GM18498 (cell line): ENCODE measurements around the gene SPON1.
"Not testable (repeated sequence)": the region's sequence is repeated elsewhere in the genome, so short reads cannot be mapped to it uniquely, and the experiment has no call there.

Source experiments
- ATAC-seq: cut with Tn5 transposase; IDR thresholded peaks from one replicate; pipeline ENCODE4 v1.9.1; 2021; ENCODE audit warnings: mild to moderate bottlenecking, moderate library complexity; ENCODE audit not compliant: unreplicated experiment

Gene SPON1

GRCh38 chr11:13974631-13975030 is 12.1 kb downstream of the SPON1 start:
- ATAC-seq = no peak

DNA sequence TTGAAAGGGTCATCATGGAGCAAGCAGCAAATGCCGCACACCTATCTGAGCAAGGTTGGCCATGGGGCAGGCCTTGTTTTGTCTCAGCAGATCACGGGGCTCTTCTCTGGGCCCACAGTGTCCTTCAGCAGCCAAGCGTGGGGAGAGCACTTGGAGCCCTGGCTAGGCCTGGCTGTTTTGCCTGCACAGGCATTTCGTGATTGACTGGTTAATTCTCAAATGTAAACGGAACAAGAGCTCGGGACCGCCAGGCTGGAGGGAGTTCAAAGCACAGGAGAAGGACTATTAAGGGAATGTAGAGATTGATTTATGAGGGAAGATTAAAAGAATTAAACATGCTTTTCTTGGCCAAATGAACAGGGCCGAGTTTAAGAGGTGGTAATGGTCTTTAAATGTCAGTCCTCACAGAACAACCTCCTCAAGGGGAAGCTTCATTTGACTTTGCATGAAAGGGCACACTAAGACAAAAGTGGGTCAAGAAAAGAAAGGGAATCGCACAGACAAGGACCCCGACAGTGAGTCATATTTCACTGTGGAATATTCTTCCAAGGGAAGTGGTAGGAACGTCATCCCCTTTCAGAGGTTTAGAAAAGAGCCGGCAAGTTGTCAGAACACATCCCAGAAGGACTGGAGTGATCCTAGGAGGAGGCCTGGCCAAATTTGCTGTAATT is 20.7 kb downstream of the SPON1 start:
- ATAC-seq = no peak

DNA sequence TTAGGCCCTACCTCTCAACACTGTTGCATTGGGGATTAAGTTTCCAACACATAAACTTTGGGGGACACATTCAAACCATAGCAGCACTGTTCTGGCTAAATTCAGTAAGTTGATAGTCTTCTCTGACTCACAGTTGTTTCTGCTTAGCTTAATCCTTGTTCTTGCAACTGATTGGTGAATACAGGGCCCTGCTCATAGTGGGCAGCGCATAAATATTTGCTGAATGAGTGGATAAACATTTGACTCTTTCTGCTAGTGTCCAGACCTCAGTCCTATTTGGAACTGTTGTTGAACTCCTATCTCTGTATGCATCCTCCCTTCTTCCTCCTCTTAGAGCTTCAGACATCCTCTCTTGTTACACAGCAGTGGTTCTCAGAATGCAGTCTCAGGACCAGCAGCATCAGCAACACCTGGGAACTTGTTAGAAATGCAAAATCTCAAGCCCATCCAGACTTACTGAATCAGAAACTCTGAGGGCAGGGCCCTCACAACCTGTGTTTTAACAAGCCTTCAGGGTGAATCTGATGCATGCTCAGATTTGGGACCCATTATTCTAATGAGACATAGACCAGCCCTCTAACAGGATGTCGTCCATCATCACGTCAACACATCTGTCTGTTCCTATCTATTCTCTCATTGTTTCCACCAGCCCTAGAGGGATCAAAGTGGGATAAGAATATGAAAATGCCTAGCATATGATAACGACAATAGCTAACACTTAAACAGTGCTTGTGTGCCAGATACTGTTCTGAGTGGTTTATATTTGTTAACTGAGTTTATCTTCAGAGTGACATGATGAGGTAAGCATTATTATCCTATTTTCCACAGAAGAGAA is 22.3 kb downstream of the SPON1 start:
- ATAC-seq = no peak

- ATAC-seq = not testable (repeated sequence)
These were observed 24.2 kb downstream of the SPON1 start for GRCh38 chr11:13986695-13987094.

- ATAC-seq = not testable (repeated sequence)
These were observed 29.8 kb downstream of the SPON1 start for GRCh38 chr11:13992158-13992856.

- ATAC-seq = no peak
These were observed 30.7 kb downstream of the SPON1 start for GRCh38 chr11:13993096-13993765.

- ATAC-seq = no peak
These were observed 35.4 kb downstream of the SPON1 start for GRCh38 chr11:13997881-13998280.

DNA sequence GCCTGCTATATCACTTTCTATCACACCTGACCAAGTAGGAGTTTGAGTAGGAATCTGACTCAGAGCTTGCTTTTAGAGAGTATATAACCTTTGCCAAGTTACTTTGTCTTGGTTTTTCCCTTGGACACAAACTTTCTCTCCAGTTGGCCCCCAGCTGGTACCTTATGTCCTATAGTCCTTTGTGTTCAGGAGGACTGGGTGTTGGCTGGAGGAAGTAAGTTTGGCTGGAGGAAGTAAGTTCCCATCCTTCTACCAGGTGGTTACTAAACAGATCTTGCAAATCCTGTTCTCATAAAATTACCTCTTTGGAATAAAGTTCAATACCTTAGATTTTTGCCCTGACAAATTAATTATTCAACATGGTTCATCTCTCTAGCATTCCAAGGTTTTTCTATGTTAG is 37.2 kb downstream of the SPON1 start:
- ATAC-seq = no peak

- no peak for ATAC-seq
These were observed 39.1 kb downstream of the SPON1 start for GRCh38 chr11:14001597-14001996.

DNA sequence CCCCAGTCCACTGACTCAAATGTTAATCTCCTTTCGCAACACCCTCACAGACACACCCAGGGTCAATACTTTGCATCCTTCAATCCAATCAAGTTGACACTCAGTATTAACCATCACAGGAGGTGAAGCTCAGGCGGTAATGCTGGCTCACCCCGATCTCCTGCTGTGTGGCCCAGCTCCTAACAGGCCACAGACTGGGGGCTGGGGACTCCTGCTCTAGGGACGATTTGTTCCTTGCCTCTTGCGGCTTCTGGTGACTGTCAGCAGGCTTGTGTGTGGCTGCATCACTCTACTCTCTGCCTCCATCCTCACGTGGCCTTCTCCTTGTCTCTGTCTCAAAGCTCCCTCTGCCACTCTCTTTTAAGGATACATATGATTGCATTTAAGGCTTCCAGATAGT is 45.0 kb downstream of the SPON1 start:
- ATAC-seq = no peak

DNA sequence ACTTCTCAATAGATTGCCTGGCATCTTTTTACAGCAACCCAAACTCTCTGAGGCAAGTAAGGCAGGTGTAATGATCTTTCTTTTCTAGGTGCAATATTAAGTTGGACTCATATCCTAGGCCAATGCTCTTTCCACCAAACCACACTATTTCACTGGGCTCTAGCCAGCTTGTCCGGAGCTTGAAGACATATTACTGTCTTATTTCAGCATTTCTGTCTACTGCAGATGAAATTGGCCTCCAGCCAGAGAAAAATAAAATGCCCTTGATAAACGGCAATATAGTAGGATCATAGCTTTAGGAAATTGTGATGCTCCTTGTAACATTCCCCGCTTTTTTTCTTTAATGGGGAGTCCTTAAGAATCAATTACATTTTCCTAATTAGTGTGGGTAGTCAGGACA is 48.1 kb downstream of the SPON1 start:
- no peak for ATAC-seq

- no peak for ATAC-seq
These were observed 50.3 kb downstream of the SPON1 start for GRCh38 chr11:14012846-14013245.

DNA sequence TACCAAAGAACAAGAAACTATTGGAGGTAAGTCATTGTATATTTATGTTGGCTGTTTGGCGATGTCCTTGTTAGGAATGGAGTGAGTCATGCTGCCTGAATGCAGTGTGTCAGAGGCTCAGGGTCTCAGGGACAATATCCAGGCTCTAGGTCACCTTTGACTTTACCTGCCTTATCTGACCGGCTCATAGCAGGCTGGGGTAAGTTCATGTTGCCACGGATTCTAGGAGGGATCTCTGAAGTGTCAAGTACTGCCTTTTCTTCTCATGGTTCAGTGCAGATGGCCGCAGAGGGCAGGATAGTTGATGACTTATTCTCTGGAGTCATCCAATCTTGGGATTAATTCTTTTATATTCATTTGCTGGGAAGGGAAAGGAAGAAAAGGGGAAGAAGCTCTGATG is 53.2 kb downstream of the SPON1 start:
- no peak for ATAC-seq

DNA sequence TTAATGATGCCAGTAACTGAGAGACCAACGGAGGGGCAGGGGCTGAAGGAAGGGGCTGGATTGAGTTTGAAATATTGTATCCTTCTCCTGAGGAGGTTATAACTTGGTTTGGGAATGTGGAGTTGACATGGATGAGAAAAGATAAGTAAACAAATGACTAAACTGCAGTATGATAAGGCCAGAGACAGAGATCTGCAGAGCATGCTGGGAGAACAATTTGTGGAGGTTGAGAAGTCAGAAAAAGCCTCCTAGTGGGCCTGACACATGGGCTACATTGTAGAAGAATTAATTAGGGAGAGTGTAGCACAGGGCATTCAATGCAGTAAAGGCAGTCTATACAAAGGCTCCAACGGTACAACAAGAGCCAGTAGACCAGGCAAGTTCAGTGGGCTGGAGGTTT is 55.9 kb downstream of the SPON1 start:
- no peak for ATAC-seq

DNA sequence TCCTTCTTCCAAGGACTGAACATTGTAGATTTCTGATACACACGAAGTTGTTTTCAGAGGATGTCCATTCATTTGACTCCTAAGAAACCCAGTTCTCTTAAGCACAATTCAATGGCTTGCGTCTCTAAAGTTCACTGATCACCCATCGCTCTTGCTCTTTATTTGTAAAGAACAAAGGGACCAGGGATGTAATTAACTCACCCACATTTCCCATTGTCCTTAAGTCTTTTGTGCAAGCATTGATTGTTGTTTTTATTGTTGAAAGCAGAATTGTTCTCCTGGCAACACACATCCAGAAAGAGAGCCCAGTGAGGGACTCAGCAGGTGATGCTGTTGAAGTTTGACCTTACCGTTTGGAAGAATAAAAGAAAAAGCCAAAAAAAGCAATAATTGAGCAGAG is 59.2 kb downstream of the SPON1 start:
- ATAC-seq = no peak

DNA sequence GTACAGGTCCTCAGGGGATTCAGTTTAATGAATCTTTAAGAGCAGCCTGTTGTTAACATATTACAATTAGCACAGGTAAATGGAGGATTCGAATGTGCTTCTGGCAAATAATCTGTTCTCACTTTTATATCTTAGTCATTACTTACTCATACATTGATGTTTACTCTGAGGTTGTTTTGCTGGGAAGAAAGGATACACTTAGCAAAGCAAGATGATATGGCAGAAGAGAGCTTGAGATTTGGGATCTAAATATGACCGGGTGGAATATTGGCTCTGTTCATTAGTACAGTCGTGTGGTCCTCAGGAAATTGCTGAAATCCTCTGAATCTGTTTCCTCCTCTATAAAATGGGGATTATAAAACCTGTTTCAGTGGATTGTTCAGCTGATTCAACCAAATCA is 59.7 kb downstream of the SPON1 start:
- ATAC-seq = no peak

GRCh38 chr11:14022821-14023220 is 60.3 kb downstream of the SPON1 start:
- ATAC-seq = no peak

DNA sequence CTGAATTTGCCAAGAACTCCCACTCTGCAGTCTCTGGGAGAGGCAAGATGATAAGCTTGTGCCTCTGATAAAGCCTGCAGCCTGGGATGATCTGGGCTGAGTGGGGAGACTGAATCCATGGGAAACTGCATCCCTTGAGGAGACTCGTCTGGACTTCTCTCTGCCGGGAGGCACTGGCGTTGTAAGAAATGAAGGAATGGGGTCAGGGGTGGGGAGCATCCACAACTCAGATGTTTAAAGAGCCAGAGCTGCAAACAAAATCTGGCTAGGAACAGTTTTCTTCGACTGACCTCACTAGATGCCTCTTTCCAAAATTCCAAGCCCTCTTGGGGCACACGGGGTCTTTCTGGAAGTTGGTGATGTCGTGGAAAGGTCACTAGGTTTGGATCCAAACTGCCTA is 64.4 kb downstream of the SPON1 start:
- no peak for ATAC-seq

- ATAC-seq = no peak
These were observed 65.0 kb downstream of the SPON1 start for GRCh38 chr11:14027525-14027924.

DNA sequence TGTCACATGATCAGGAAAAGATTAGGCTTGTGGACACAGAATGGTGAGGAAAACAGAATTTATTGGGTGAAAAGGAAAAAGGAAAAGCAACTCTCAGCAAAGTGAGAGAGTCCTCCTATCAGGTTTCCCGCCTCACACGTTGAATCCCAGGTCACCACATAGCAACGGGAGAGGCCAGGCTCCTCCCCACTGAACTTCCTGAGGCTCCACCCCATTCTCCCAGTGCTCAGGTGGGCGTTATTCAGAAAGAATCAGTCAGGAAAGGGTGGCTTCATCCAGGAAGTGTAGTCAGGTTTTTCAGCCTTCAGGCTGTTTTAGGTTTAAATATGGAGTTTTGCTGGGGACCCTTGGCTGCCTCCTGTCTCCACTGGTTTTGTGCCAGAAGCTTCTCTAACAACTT is 66.9 kb downstream of the SPON1 start:
- no peak for ATAC-seq
